HTR-8/SVneo (cell line): ENCODE data around the gene INTS11.

ENCODE experiments used
- DNase-seq: peaks from one replicate; pipeline ENCODE4 v3.0.0; 2011; ENCODE audit warnings: low spot score, mixed read lengths; ENCODE audit not compliant: insufficient read length
- FAIRE-seq: peaks from 2 replicates; lab custom pipeline; 2011; peaks lifted over from hg19 to GRCh38; lab: Jason Lieb, UNC

The INTS11 gene

GRCh38 chr1:1291548-1292441 lies 32.7 kb downstream of the INTS11 start:
- DNase-seq = no peak

GRCh38 chr1:1291023-1291528 lies 33.4 kb downstream of the INTS11 start:
- DNase-seq (no peak), FAIRE-seq (no peak)

More at GRCh38 chr1:1291548-1292441, 32.7 kb downstream of the INTS11 start:
- FAIRE-seq = peak; percentile 66

- DNase-seq (no peak), FAIRE-seq (no peak)
Measured at GRCh38 chr1:1290238-1290731, 34.2 kb downstream of the INTS11 start.

- no peak for FAIRE-seq
Measured at GRCh38 chr1:1287288-1288110, 37.0 kb downstream of the INTS11 start.

GRCh38 chr1:1286313-1287261 lies 37.9 kb downstream of the INTS11 start:
- FAIRE-seq (no peak), DNase-seq (no peak)

More at GRCh38 chr1:1287288-1288110, 37.0 kb downstream of the INTS11 start:
- DNase-seq = no peak

GRCh38 chr1:1285611-1286311 lies 38.7 kb downstream of the INTS11 start:
- FAIRE-seq (no peak), DNase-seq (no peak)

- FAIRE-seq = no peak
- no peak for DNase-seq
Measured at GRCh38 chr1:1285102-1285571, 39.3 kb downstream of the INTS11 start.

- DNase-seq = no peak
- FAIRE-seq = no peak
Measured at GRCh38 chr1:1284221-1285101, 40.0 kb downstream of the INTS11 start.

- DNase-seq = no peak
- no peak for FAIRE-seq
Measured at GRCh38 chr1:1283821-1284220, 40.6 kb downstream of the INTS11 start.

GRCh38 chr1:1282998-1283397 lies 41.5 kb downstream of the INTS11 start:
- no peak for FAIRE-seq
- no peak for DNase-seq

- DNase-seq = no peak
Measured at GRCh38 chr1:1281533-1282321, 42.7 kb downstream of the INTS11 start.

GRCh38 chr1:1280782-1281481 lies 43.5 kb downstream of the INTS11 start:
- no peak for FAIRE-seq
- DNase-seq = no peak

More at GRCh38 chr1:1281533-1282321, 42.7 kb downstream of the INTS11 start:
- FAIRE-seq = no peak

- DNase-seq = no peak
- no peak for FAIRE-seq
Measured at GRCh38 chr1:1279028-1279427, 45.4 kb downstream of the INTS11 start.

GRCh38 chr1:1278620-1279019 lies 45.8 kb downstream of the INTS11 start:
- no peak for FAIRE-seq

GRCh38 chr1:1275836-1276235 lies 48.6 kb downstream of the INTS11 start:
- no peak for FAIRE-seq
- no peak for DNase-seq

More at GRCh38 chr1:1278620-1279019, 45.8 kb downstream of the INTS11 start:
- no peak for DNase-seq

- no peak for FAIRE-seq
- no peak for DNase-seq
Measured at GRCh38 chr1:1274931-1275431, 49.5 kb downstream of the INTS11 start.
